ENCODE results near the gene SRGAP3.

SRGAP3 gene

DNA sequence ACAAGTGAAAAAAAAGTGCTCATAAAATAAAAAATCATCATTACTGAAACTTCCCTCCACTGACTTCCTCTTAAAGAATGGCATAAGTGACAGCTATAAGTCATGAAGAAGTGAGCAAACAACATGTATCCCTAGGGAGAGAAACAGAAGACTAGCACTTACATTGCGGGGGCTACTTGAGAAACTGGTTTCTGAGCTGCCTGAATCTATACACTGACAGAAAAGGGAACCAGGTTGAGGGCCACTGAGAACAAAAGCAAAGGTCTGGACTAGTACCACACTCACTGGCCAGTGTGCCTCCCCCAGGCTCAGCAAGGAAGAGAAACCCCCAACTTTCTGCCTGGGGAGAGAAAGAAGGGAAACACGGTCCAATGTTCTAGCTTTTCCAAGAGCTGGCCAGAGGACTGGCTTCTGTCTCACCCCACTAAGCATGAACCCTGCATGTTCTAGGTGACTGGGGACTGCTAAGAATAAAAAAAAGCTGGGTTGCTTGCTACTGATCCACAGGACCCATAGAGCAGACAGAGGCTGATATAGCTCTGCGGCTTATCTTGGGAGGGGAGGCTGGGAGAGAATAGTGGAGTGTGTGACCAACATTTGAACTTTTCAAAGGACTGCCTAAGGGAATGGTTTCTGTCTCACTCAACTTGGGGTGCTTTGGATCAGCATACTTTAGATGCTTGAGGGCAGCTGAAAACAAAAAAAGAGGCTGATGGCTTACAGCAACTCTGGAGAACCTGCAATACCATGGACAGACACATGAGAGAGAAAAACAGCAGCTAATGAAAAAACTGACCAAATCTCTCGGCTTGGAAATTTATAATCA, 294.3 kb downstream of the SRGAP3 start:
- DNase-seq = no peak

GRCh38 chr3:8953313-8953712, 296.1 kb downstream of the SRGAP3 start:
- no peak for DNase-seq

DNA sequence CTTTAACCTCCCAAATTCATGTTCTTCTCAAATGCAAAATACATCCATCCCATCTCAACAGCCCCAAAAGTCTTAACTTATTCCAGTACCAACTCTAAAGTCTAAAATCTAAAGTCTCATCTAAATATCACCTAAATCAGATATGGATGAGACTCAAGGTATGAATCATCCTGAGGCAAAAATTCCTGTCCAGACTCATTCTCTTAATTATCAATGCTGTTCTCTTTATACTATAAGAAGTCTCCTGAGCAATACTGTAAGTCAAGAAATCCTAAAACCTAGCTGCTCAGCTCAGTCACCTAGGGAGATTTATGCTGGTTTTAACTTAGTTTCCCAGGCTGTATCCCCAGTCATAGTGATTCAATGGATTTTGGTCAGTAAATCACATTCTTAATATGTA, 297.3 kb downstream of the SRGAP3 start:
- no peak for DNase-seq

GRCh38 chr3:8945890-8946600, 303.4 kb downstream of the SRGAP3 start:
- no peak for DNase-seq

DNA sequence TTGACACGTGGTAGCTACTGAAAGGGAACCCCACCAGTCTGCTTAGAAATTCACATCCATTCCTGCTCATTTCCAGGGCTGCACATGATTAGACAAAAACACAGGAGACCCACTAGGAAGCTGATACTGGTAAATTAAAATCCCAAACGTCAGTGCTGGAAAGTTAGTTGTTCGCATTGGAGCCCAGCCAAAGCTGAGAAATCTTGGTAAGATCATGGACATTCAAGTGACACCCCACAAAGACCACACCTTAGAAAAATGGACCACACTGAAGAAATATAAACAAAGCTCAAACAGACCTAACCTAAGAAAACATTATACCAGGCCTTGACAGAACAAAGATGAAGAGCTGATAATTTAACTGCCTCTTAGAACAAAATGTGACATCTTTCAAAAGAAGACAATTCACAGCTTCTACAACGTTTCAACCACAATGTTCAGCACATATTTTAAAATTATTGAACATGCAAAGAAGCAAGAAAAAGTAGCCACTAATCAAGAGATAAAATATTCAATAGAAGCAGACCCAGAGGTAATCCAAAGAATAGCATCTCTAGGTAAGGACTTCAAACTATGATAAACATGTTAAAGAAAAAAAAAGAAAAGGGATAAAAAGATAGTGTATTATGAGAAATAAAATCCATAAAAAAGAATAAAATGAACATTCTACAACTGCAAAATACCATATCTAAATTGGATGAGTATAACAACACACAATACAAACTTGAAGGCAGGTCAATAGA, 306.5 kb downstream of the SRGAP3 start:
- no peak for DNase-seq

GRCh38 chr3:8942115-8942514, 307.3 kb downstream of the SRGAP3 start:
- no peak for DNase-seq

GRCh38 chr3:8938021-8938420, 311.4 kb downstream of the SRGAP3 start:
- no peak for DNase-seq

GRCh38 chr3:8937064-8938020, 312.1 kb downstream of the SRGAP3 start:
- DNase-seq = no peak

GRCh38 chr3:8932507-8932906, 316.9 kb downstream of the SRGAP3 start:
- no peak for DNase-seq

DNA sequence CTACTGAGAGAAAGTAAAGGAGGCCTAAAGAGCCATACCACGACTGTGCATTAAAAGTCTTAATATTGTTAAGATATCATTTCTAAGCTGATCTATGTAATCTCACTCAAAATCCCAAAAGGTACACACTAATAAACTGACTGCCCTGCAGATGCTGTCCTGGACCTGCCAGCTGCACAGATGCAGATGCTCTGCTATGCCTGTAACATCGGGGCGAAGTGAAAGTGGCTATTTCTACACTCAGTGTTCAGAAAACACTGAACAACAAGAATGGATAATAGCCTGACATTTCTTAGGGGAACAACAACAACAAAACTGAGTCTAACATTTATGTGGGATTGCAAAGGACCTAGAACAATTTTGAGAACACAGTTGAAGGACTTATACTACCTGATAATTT, 318.1 kb downstream of the SRGAP3 start:
- no peak for DNase-seq

All from effector CD8-positive, alpha-beta T cell (primary cell).